Fibroblast of gingiva (primary cell): ENCODE results near the gene TMEM185A.
"Not testable (repeated sequence)": the region's sequence is repeated elsewhere in the genome, so short reads cannot be mapped to it uniquely, and the experiment has no call there.

Experiments
- DNase-seq: peaks from one replicate; pipeline ENCODE4 v3.0.0-alpha.2; 2011; ENCODE audit warnings: low read depth

TMEM185A gene

DNA sequence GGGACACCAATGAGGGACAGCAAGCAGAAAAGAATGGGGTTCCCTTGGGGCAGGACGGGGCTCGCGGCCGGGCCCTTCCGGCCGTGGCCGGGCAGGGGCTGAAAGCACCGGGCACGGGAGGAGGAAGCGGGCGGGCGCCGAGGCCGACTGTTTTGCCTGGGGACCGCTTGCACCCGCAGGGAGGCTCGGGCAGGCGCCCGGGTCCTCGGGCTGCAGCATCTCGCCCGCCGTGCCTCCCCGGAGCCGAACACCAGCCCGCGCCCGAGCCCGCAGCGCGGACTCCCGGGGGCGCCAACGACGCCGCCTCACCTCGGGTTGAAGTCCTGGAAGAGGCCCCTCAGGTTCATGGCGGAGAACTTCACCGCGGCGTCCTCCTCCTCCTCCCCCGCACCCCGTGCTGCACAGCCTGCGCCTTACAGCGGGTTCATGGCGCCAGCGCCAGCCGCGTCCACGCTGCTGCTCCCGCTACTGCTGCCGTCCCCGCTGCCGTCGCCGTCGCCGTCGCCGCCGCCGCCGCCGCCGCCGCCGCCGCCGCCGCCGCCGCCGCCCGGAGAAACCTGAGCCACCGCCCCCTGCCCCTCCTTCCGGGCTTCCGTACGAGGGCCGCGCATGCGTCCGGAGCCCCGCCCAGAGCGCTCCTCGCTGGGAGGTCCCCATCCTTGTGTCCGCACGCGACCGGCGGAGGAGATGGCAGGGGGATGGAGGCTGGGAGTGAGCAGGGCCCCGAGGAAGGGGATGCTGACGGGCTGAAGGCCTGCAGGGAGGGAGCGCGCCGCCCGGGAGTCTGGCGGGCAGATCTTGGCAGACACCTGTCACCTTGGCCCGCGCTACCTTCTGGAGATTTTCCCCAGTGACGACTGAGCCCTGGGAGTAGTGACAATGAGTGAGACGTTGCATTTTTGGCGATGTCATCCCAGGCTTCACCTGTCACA is at the start of gene TMEM185A:
TMEM185A (minus strand) TSS at position 559 of the 932 bp plus-strand sequence; CDS start at position 347, 212 bp downstream.
- DNase-seq, result peak; percentile 37

DNA sequence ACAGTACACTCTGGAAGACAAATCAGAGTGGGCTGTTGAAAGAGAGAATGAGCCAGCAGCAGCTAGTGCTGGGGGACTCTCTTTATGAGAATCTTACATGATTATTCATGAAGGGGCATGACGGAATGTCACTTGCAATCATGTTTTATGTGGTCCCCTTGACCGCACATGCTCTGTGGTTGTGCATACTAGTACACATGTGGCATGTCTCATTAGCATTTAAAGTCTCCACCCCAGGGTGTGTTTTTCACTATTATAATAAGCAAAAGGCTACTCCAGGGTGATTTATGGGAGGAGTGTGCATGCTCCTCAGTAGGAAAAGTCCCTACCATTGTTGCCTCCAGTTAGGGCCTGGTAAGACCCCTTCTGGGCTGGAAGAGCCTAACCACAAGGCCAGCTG is 49.6 kb upstream of the TMEM185A start:
- DNase-seq, result no peak

DNA sequence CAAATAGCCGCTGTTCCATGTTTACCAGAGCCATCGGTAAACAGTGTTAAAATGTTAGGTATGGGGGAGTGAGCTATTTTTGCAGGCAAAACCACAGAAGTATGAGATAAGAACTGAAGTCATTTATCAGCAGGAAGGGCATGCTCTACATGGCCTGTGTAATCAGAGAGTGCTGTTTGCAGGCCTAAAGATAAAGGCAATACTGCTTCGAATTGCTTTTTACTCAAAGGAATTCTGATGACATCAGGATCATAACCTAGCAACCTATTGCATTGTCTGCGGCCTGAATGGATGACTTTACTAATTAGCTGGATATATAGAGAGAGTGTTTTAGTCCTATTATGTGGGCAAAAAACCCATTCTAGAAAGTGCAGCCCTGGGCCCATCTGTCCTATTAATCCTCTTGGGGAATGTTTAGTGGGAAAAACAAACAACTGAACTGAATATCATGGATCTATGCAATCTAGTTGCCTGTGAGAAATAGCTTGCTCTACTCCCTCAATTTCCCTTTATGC is 47.6 kb upstream of the TMEM185A start:
- not testable (repeated sequence) for DNase-seq

DNA sequence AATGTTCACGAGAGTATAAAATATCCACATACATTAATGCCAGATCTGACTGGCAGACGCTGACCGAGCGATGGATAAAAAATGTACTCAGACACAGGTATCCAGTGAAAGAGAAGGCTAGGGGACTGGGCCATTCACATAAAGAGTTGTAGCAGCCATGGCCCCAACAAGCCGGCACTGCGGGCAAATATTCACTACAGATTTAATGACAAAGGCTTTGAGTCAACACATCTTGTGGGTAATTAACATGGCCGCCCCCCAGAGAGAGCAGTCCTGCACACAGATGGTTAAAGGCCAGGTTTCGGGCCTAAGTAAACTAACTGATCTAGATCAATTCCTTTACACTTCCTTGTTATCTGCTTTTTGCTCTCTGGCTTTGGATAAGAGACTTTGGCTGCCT is 44.0 kb upstream of the TMEM185A start:
- DNase-seq, result not testable (repeated sequence)

DNA sequence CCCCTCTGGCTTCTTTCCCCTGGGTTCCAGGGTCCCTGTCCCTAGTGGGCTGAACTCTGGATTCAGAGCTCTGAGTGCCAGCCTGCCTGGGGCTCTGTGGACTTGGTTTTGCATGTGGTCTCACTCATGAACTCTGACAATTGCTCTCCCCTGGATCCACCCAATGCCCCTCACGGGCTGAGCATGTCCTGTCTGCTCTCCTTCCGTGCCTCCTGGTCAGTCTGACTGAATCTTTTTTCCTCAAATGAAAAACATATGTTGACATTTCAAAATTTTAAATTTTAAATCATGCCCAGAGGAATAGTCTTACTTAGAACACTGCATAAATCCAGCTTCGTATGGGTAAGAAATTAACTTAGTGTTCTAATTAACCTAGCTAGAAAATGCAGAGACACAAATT is 43.5 kb upstream of the TMEM185A start:
- DNase-seq, result not testable (repeated sequence)

DNA sequence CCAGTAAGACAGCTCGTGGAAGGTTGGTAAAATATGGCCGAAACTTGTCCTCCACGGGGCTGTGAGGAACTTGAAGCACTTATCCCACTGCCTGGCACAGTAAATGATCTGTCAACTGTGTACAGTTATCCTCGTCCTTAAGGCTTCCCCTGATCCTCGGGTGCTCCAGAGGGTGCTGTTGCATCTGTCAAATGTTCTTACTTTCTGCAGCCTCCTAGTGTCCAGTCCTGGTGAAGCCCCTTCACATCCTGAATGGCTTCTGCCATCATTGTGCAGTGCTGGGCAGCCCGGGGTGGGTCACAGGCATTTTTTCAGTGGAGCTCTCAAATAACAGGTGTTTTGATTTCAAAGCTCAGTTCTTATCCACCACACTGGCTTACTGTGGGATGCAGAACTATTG is 29.0 kb upstream of the TMEM185A start:
- DNase-seq, result not testable (repeated sequence)

DNA sequence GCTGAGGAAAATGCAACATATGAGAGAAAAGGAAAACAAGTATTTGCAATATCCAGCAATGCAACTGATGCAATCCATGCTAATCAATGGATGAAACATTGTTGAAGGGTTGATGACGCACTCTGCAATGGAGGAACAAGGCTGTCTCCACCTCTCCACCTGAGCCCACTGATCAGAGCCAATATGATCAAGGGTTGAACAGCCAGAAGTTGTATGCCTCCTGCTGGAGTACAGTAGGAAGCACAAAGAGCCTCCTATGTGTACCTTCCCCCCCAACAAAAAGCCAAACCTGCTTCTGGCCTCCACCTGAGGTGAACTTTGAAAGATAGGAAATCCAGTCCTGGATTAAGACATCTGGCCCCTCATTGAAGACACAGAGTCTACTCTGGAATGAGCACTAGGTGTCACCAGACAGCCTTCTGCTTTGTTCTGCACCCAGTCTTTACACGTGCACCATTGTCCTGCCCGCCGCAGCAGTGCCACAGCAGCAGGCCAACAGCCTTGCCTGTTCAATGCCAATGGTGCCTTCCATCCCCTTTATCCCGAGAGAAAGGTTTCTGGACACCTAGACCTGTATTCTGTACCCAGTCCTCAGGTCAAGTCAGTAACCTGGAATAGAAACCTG is 24.8 kb upstream of the TMEM185A start:
- DNase-seq, result not testable (repeated sequence)

DNA sequence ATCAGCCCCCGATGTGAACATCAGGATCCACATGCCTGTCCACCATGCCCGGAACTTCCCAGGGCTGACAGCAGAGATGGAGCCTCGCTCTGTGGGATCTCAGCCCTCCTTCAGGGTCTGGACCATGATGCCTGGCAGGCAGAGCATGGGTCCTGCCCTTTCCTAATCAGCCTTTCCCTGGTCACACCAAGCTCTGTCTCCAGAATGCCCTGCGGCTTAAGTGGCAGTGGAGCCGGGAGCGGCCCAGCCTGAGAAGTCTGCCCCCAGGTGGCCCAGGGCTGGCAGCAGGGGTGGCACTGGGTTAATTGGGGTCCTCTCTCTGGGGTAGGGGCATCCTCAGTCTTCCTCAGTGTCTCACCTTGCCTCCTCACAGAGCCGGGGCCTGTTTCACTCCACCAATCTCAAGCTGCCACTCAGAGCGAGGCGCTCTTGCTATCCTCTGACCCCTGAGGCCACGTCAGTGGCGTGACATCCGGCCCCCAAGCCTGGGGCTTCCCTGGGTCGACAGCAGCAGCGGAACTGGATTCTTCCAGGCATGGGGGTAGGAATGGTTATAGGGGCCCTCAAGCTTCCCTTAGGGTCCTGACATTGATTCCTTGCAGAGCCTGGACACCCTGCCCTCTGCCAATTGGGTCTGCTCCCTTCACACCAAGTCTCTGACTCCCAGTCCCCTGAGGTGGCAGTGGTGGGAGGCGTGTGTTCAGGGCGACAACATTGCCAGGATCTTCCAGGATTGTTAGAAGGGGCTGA is 20.8 kb upstream of the TMEM185A start:
- DNase-seq, result no peak

DNA sequence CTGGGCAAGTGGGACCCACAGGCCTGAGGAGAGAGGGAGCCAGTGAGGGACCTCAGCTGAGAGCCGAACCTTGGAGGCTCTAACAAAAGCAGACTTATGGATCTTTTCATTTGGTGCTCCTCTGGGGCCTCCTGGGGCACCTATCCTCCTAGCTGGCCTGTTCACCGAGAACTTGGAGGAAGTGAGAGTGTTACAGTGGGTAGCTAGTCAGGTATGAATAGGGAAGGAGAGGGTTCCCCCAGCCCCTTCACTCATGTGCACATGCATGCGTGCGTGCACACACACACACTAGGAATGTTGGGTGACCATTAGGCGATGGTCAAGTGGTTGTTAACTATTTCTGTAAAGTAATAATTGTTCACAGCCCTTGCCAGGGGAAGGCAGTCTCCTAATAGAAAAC is 18.6 kb upstream of the TMEM185A start:
- DNase-seq, result no peak

DNA sequence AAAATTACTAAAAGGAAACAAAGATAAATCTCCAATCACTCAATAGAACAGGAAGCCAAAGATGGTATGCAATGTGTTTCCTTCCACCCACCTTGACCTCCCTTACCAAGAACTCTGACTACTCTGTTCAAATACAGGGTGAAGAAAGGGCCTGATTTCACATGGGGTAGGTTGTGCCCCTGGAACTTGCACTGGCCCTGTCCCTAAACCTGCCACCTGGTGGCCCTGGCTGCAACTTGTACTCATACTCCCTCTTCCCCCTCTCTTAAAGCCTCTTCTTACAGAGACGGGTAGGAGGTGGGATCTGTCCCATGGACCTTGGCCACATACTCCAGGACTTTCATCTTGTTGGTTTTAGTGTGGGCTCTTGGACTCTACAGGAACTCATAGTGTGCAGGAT is 17.3 kb upstream of the TMEM185A start:
- DNase-seq, result no peak

DNA sequence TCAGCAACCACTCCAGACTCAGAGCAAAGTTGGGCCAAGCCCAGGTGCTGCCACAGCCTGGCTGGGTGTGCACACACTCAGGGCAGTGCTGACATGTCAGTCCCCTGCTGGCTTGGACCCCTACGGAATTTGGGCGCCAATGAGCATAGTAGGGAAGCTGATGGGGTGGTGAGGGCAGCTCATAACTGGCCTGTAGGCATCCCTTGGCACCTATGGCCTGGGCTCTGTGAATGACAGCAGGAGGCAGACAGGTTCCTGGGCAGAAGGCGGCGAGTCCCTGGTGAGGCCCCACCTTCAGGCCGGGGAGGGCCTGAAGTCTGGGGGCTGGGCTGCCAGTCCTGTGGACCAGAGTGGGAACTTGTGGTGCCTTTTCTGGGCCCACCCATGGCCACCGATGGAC is 15.9 kb upstream of the TMEM185A start:
- DNase-seq, result no peak

DNA sequence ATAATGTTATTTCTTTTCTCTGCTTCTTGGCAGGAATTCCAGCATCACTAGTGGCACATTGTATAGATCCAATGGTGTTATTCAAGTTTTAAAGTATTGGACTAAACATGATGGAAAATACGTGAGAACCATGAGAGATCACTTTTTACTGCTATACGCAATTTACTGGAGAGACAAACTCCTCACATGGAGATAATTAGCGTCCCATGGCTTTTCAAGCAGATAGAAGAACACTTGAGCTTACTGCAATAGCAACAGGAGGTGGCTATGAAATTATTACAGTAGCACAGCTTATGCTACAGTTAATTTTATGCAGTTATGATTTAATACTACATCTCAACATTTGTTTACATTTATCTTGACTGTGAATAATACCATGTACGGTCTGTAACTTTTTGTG is 11.9 kb upstream of the TMEM185A start:
- DNase-seq, result no peak

DNA sequence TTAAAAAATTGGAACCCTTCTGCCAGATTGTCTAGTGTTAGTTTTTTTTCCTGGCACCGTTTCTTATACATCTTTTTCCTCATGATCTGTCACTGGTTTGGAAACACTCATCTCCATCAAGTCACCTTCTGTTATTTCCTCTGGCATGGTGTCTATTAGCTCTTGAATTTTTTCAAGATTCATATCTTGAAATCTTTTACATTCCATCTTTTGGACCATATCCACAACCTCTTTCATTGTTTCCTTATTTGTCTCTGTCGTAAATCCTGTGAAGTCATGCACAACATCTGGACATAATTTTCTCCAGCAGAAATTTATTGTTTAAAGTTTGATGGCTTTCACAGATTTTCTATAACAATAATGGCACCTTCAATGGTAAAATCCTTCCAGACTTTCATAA is 10.2 kb upstream of the TMEM185A start:
- peak; percentile 7 for DNase-seq

DNA sequence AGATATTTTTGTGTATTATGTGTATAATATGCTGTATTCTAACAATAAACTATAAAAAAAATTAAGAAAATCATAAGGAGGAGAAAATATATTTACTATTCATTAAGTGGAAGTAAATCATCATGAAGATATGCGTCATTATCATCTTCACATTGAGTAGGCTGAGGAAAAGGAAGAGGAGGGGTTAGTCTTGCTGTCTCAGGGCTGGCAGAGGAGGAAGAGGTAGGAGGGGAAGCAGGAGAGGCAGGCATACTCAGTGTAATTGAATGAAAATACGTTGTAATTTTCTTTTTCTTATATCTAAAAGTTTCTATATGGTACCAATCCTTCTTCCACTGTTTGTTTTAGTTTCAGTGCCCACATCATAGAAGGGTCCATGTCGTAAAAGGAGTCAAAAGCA is 9.8 kb upstream of the TMEM185A start:
- no peak for DNase-seq

DNA sequence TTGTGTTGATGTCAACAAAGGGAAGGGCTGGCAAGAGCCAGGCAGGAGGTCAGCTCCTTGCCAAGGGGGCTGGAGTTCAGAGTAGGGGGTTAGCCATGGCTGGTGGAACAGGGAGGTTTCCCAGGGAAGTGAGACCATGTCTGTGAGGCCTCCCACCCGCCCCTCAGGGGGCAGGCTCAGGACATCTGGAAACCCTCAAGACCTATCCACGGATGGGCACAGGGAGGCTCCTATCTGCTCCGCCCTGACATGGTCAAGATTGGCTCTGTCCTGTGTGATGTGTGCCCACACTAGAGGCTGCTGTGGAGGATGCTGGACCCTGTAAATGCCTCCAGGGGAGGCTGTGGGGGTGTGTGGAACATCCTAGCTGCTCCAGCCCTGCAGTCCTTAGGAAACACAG is 8.0 kb upstream of the TMEM185A start:
- no peak for DNase-seq

DNA sequence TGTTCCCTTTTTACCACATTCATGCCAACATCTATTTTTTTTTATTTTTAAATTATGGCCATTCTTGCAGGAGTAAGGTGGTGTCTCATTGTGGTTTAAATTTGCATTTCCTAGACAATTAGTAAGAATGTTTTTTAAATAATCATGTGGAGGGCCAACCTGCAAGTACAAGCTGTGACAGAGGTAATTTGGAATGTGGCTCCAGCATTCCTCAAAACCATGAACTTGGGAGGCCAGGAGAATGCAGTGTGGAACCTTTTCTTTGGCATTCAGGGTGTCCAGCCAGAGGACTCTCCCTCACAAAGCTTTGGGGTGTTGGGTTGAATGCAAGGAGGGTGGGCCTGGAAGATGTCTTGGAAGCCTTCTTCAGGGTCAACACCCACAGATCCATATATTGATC is 7.3 kb upstream of the TMEM185A start:
- DNase-seq, result no peak

DNA sequence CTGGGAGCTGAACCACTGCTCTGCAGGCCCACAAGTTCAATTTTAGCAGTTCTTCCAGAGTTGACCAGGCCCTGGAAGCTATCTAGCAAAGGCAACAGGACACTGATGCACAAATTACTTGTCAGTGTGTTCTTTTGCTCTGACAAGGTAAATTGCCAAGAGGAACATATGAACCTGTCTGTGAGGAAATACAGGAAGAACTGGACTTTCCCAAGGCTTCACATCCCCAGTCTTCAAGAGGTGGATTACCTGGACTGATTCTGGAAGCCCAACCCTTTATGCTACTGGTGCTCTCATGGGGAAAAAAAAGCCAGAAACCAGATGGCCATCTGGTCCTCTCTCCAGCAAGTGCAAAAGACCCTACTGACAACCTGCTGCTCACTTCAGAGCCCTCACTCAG is 1.9 kb upstream of the TMEM185A start:
- no peak for DNase-seq

DNA sequence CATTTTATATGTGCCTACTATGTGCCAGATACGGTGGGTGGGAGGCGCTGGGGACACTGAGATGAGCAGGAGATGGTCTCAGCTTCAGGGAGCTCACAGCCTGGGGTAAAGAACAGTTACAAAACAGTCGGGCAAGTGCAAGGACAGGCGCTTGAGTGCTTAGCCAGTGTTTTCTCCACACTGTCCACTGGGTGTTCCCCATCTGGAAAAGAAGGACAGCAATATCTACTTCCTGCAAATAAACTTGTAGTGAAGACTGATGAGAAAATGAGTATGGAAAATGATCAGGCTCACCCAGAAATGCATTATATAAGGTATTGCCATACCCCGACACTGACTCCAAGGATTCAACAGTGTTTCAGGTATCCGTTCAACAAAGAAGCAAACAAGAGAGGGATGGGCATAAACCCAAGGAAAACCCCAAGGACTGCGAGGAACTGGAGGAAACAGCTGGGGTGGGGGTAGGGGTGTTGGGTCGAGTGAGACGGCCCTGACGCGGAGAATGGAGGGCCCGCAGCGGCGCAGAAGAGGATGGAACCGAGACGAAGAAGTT is 835 bp downstream of the TMEM185A start:
- peak; percentile 56 for DNase-seq

DNA sequence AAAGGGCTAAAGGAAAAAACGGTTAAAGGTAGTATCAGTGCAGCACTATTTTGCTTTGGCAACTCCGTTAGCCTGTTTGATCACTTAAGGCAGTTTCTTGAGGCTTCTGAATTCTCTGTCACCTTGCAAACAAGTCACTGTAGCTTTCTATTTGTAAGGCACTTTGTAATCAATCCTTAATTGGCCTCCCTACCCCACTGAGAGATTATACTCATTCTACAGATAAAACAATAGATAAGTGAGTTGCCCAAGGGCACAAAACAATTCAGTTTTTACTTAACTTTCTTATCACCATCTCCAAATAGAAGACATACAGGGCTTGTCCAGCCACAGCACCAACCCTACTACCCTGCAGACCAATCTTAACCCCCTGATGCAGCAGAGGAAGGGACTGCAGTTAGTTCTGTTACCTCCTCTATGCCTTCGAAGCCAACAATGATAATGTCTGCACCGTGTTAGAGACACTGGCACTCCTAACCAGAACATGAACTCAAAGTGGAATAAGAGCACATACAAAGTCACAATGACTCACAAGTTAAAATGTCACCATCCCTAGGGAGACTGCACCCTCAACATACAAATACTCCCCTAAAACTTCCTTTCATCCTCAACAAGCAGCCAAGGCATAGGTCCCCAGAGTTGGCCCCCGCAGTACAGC is 1.7 kb downstream of the TMEM185A start:
- no peak for DNase-seq

DNA sequence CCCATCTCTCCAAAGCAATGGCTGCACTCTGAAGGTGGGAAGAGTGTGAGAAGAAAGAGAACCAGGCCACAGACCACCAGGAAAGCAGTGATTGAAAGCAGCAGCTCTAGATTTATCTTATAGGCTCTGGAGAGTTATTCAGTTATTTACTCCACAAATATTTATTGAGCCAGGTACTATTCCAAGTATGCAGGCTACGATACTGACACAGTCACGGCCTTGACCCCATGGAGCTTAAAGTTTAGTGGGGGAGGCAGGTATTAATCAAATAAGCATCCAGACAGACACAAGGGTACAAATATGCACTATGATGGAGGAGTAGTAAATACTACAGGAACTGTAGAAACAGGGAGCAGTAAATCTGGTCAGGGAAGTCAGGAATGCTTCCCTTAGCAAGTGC is 2.8 kb downstream of the TMEM185A start:
- no peak for DNase-seq

DNA sequence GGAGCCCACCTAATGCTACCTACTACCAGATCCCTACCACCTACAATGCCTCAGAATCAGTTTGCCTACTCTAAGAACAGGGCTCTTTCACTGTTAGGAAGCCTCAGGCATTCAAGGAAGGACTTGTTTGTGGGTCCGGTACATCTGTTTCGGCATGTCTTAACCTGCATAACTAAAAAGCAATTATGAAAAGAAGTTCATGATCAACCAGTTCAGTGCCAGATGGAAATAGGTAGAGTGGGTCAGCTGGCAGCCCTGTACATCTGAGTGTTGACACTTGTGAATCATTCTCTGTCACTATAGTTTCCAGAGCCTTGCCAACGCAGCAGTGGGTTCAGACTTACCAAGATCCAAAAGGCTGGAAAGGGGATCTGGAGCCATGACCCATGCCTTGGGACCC is 3.3 kb downstream of the TMEM185A start:
- no peak for DNase-seq

DNA sequence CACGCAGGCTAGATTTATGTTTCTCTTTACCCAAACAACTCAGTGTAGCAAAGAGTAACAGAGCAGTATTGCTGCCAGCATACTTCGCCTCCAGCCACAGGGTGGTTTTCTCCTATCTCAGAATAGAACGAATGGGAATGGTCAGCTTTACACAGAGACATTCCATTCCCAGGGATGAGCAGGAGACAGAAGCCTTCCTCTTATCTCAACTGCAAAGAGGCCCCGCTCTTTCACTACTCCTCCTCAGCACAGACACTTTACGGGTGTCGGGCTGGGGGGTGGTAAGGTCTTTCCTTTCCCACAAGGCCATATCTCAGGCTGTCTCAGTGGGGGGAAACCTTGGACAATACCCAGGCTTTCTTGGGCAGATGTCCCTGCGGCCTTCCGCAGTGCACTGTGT is 4.8 kb downstream of the TMEM185A start:
- DNase-seq, result not testable (repeated sequence)
